BLaER1 treated with 17β-estradiol and CSF1 and Interleukin-3, amounts not matched to agents 10 nM and 100 nM (cell line): Measurements from ENCODE around the gene SRSF7.

ENCODE experiments used
- H3K27ac ChIP-seq, 11 experiments: shearing (Covaris generic); formaldehyde crosslinking; 2 replicates each; pipeline ENCODE4 v1.8.1; 2022
- H3K27me3 ChIP-seq, 11 experiments: shearing (Covaris generic); formaldehyde crosslinking; 2 replicates each; pipeline ENCODE4 v1.8.1; 2022
- H3K36me3 ChIP-seq, 11 experiments: shearing (Covaris generic); formaldehyde crosslinking; 2 replicates each; pipeline ENCODE4 v1.8.1; 2022
- H3K4me1 ChIP-seq, 10 experiments: shearing (Covaris generic); formaldehyde crosslinking; 2 replicates each; pipeline ENCODE4 v1.8.1; 2022
- H3K4me2 ChIP-seq, 11 experiments: shearing (Covaris generic); formaldehyde crosslinking; 2 replicates each; pipeline ENCODE4 v1.8.1; 2022
- H3K4me3 ChIP-seq, 10 experiments: shearing (Covaris generic); formaldehyde crosslinking; 2 replicates each; pipeline ENCODE4 v1.8.1; 2022
- H3K9ac ChIP-seq, 11 experiments: shearing (Covaris generic); formaldehyde crosslinking; 2 replicates each; pipeline ENCODE4 v1.8.1; 2022
- H3K9me3 ChIP-seq, 11 experiments: shearing (Covaris generic); formaldehyde crosslinking; replicated peaks in 1 of 11; 2 replicates each; pipeline ENCODE4 v1.8.1; 2022
- H4K20me1 ChIP-seq, 11 experiments: shearing (Covaris generic); formaldehyde crosslinking; 2 replicates each; pipeline ENCODE4 v1.8.1; 2022
- Cebpa-rat ChIP-seq, 11 experiments: shearing (Covaris generic); IDR thresholded peaks; 2 replicates each; pipeline ENCODE4 v1.8.1; 2022

Gene SRSF7

DNA sequence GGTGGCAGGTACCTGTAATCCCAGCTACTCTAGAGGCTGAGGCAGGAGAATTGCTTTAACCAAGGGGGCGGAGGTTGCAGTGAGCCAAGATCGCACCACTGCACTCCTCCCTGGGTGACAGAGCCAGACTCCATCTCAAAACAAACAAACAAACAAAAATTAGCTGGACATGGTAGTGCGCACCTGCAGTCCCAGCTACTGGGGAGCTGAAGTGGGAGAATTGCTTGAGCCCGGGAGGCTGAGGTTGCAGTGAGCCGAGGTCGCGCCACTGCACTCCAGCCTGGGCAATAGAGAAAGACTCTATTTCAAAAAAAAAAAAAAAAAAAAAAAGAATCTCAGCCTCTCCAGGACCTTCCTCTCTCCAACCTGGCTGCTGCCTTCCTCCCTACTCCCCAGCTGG is 20.1 kb downstream of the SRSF7 start:
- H3K4me3 ChIP-seq, result no peak overlapping the region
- H3K27me3 ChIP-seq, result no peaks in the 10 kb centered on the region
- no peak overlapping the region for H3K9ac ChIP-seq
- H3K9me3 ChIP-seq, result no peaks in the 10 kb centered on the region
- no peak overlapping the region for H3K27ac ChIP-seq
- no peak for TF ChIP-seq Cebpa-rat (IDR thresholded peaks at IDR 0.05)
- H4K20me1 ChIP-seq, result peaks cover 0 to 36% (median 9%) of the 10 kb centered on the region in 11 experiments; a peak in 11 of 22 replicates
- H3K4me2 ChIP-seq, result no peak overlapping the region
- H3K4me1 ChIP-seq, result peaks cover 0 to 10% (median 0%) of the 10 kb centered on the region in 10 experiments; a peak in 2 of 20 replicates
- peaks cover 26 to 77% (median 59%) of the 10 kb centered on the region in 11 experiments for H3K36me3 ChIP-seq

DNA sequence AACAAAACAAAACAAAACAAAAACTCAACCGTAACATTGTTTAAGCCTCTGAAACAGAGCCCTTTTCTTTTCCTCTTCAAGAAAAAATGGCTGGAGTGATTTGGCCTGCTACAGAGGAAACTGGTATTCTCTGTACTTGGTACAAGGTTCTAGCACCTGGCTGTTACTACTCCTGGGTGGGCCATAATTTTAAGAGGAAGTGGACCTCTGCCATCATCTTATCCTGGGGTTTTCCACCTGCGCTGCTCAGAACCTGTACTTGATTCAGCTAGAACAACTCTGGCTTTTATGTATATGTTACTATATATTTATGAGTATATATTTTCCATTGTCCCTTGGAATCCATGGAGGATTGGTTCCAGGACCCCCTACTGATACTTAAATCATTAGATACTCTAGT is 22.5 kb downstream of the SRSF7 start:
- peaks cover 0 to 1% (median 0%) of the 10 kb centered on the region in 11 experiments; a peak in 1 of 22 replicates for H3K27me3 ChIP-seq
- peaks cover 0 to 29% (median 0%) of the 10 kb centered on the region in 11 experiments; a peak in 7 of 22 replicates for H4K20me1 ChIP-seq
- H3K9me3 ChIP-seq, result no peaks in the 10 kb centered on the region
- H3K36me3 ChIP-seq, result peaks cover 19 to 55% (median 43%) of the 10 kb centered on the region in 11 experiments
- no peak for TF ChIP-seq Cebpa-rat (IDR thresholded peaks at IDR 0.05)
- H3K9ac ChIP-seq, result no peak overlapping the region
- H3K4me3 ChIP-seq, result no peak overlapping the region
- peaks cover 0 to 10% (median 0%) of the 10 kb centered on the region in 10 experiments; a peak in 3 of 20 replicates for H3K4me1 ChIP-seq
- no peak overlapping the region for H3K27ac ChIP-seq
- no peak overlapping the region for H3K4me2 ChIP-seq

DNA sequence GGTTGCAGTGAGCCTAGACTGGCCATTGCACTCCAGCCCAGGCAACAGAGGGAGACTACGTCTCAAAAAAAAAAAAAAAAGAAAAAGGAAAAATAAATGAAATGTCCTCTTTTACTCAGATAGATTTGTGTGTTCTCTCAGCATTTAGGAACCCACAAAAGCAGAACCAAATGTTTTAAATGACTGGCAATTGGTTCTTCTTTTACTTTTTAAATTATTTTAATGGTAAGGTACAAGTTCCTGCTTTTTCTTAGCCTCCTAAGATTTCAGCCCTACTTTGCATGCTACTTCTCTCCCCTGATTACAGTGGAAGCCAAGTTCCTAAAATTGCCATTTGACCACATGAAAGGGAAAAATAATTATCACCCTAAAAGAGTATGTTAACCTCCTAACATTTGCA is 23.5 kb downstream of the SRSF7 start:
- TF ChIP-seq Cebpa-rat (IDR thresholded peaks at IDR 0.05), result no peak
- Histone ChIP-seq H3K36me3 (peaks cover 11 to 45% (median 32%) of the 10 kb centered on the region in 11 experiments; a peak in 21 of 22 replicates), H3K4me3 (no peak overlapping the region), H3K4me1 (peaks cover 7 to 17% (median 10%) of the 10 kb centered on the region in 10 experiments), H3K9me3 (no peaks in the 10 kb centered on the region), H3K27ac (no peak overlapping the region), H4K20me1 (peaks cover 0 to 27% (median 0%) of the 10 kb centered on the region in 11 experiments; a peak in 8 of 22 replicates), H3K4me2 (peak overlapping the region in 2 of 11 experiments; percentile 9 to 41; a peak in 3 of 22 replicates), H3K27me3 (peaks cover 0 to 12% (median 0%) of the 10 kb centered on the region in 11 experiments; a peak in 3 of 22 replicates), H3K9ac (no peak overlapping the region)

DNA sequence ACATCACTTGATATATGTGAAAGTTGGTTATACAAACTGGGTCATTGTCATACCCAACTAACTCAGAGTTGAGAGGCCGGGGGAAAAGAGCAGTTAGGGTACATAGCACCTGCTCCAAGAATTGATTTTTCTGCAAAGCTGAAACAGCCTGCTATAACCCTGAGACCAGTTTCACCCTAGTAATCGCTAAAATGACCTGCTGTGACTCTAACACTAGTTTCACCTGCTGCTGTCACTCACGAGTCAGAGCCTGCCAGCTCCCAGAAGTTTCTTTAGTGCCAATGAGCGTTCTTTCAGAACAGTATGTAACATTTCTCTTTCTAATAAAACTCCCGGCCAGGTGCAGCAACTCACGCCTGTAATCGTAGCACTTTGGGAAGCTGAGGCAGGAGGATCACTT is 28.0 kb downstream of the SRSF7 start:
- H3K9ac ChIP-seq, result 0 out of 22 replicates have a peak overlapping the region, but pooled peaks of 2 of the 11 experiments have one; percentile 51 to 56
- peaks cover 0 to 22% (median 0%) of the 10 kb centered on the region in 11 experiments; a peak in 5 of 22 replicates for H4K20me1 ChIP-seq
- peak overlapping the region; percentile 73 to 93 (median 79) for H3K4me2 ChIP-seq
- peaks cover 0 to 17% (median 0%) of the 10 kb centered on the region in 11 experiments; a peak in 3 of 22 replicates for H3K27me3 ChIP-seq
- peaks cover 5 to 24% (median 17%) of the 10 kb centered on the region in 11 experiments; a peak in 15 of 22 replicates for H3K9me3 ChIP-seq
- H3K27ac ChIP-seq, result peak overlapping the region in 2 of 11 experiments; percentile 41 to 51; a peak in 1 of 22 replicates
- peaks cover 0 to 31% (median 15%) of the 10 kb centered on the region in 11 experiments; a peak in 11 of 22 replicates for H3K36me3 ChIP-seq
- no peak for TF ChIP-seq Cebpa-rat (IDR thresholded peaks at IDR 0.05)
- H3K4me1 ChIP-seq, result peaks cover 24 to 38% (median 34%) of the 10 kb centered on the region in 10 experiments
- H3K4me3 ChIP-seq, result no peak overlapping the region

DNA sequence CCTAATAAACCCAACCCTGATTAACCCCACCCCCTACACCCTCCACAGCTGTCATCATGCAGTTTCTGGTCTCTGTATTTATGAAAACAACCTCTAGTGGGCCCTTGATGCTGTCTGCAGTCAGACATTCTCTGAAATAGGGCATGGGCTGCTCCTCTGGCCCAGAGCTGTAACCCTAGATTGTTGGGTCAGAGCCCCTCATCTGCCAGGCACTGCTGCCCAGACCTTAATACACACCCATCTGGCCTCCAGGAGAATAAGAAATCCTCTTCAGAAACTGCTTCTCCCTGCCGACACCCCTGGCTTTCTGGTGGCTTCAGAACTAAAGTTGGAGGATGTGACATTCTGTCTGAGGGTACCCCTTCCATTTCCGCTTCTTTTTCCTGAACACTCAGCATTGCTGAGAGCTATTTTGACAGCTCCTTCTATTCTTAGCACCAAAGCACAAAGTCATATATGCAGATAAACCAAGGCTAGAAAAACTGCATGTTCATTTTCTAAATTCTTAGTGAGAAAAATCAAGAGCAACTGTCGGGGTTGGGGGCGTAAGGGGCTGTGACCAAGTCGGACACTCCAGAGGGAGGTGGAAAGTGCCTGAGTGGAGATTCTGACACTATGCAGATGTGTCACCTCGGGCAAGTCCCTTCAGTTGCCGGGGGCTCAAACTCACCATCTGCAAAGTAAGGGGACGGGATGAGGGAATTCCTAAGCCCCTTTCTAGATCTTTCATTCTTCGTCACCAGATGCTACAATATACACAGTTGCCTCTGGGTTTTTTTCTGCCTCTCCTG is 28.7 kb downstream of the SRSF7 start:
- peak overlapping the region in 5 of 11 experiments; percentile 1 to 51 (median 40); a peak in 6 of 22 replicates for H3K27ac ChIP-seq
- peaks cover 5 to 24% (median 17%) of the 10 kb centered on the region in 11 experiments; a peak in 15 of 22 replicates for H3K9me3 ChIP-seq
- H3K4me3 ChIP-seq, result peak overlapping the region in 2 of 10 experiments; percentile 12 to 34; a peak in 2 of 20 replicates
- peak overlapping the region in 8 of 11 experiments; percentile 6 to 60 (median 49); a peak in 12 of 22 replicates for H3K9ac ChIP-seq
- H4K20me1 ChIP-seq, result peaks cover 0 to 22% (median 0%) of the 10 kb centered on the region in 11 experiments; a peak in 5 of 22 replicates
- TF ChIP-seq Cebpa-rat (IDR thresholded peaks at IDR 0.05), result no peak
- H3K4me2 ChIP-seq, result peak overlapping the region; percentile 73 to 93 (median 79)
- peaks cover 0 to 36% (median 15%) of the 10 kb centered on the region in 11 experiments; a peak in 11 of 22 replicates for H3K36me3 ChIP-seq
- peaks cover 0 to 17% (median 0%) of the 10 kb centered on the region in 11 experiments; a peak in 3 of 22 replicates for H3K27me3 ChIP-seq
- peaks cover 19 to 38% (median 34%) of the 10 kb centered on the region in 10 experiments for H3K4me1 ChIP-seq

DNA sequence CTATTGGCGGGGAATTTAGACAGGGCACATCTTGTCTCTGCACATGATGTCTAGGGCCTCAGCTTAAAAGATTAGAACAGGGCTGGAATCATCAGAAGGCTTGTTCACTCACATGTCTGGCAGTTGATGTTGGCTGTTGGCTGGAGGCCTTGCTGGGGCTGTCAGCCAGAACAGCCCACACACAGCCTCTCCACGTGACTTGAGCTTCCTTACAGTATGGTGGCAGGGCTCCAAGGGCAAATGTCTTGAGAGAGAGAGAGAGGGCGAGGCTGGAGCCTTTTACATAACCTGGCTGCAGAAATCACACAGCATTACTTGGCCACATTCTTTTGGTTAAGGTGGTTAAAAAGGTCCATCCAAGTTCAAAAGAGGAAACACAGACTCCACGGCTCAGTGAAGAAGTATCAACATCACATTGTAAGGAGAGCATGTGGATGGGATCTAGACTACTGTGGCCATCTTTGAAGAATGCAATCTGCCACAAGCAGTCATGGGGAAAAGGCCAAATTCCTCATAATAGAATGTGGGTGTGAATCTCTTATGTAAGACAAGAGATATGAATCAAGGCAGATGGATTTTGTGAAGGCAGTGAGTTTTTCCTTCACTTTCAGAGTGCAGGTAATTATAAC is 30.4 kb downstream of the SRSF7 start:
- H3K27me3 ChIP-seq, result peaks cover 0 to 17% (median 0%) of the 10 kb centered on the region in 11 experiments; a peak in 3 of 22 replicates
- no peak overlapping the region for H3K9ac ChIP-seq
- peaks cover 14 to 38% (median 34%) of the 10 kb centered on the region in 10 experiments for H3K4me1 ChIP-seq
- no peak for TF ChIP-seq Cebpa-rat (IDR thresholded peaks at IDR 0.05)
- no peak overlapping the region for H3K4me3 ChIP-seq
- peaks cover 5 to 24% (median 17%) of the 10 kb centered on the region in 11 experiments; a peak in 15 of 22 replicates for H3K9me3 ChIP-seq
- peaks cover 0 to 18% (median 0%) of the 10 kb centered on the region in 11 experiments; a peak in 5 of 22 replicates for H4K20me1 ChIP-seq
- peak overlapping the region; percentile 9 to 62 (median 33); a peak in 15 of 22 replicates for H3K4me2 ChIP-seq
- peak overlapping the region in 4 of 11 experiments; percentile 4 to 38 (median 26); a peak in 3 of 22 replicates for H3K27ac ChIP-seq
- peaks cover 0 to 37% (median 17%) of the 10 kb centered on the region in 11 experiments; a peak in 12 of 22 replicates for H3K36me3 ChIP-seq

DNA sequence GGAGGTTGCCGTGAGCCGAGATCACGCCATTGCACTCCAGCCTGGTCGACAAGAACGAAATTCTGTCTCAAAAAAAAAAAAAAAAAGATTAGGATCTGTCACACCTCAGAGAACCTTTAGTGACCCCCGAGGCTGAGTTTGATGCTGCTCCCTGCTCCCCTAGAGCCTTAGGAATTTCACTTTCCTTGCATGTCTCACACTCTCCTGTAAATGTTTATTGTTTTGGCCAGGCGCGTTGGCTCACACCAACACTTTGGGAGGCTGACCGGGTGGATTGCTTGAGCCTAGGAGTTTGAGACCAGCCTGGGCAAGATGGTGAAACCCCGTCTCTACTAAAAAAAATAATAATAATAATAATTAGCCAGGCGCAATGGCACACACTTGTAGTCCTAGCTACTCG is 31.5 kb downstream of the SRSF7 start:
- H3K9ac ChIP-seq, result no peak overlapping the region
- peak overlapping the region in 2 of 11 experiments; percentile 33 to 43; a peak in 1 of 22 replicates for H3K4me2 ChIP-seq
- peaks cover 0 to 18% (median 0%) of the 10 kb centered on the region in 11 experiments; a peak in 5 of 22 replicates for H4K20me1 ChIP-seq
- TF ChIP-seq Cebpa-rat (IDR thresholded peaks at IDR 0.05), result no peak
- no peak overlapping the region for H3K27ac ChIP-seq
- peaks cover 5 to 24% (median 17%) of the 10 kb centered on the region in 11 experiments; a peak in 15 of 22 replicates for H3K9me3 ChIP-seq
- H3K36me3 ChIP-seq, result peaks cover 0 to 45% (median 22%) of the 10 kb centered on the region in 11 experiments; a peak in 12 of 22 replicates
- H3K27me3 ChIP-seq, result peaks cover 0 to 17% (median 0%) of the 10 kb centered on the region in 11 experiments; a peak in 3 of 22 replicates
- H3K4me3 ChIP-seq, result no peak overlapping the region
- H3K4me1 ChIP-seq, result peaks cover 14 to 38% (median 34%) of the 10 kb centered on the region in 10 experiments

DNA sequence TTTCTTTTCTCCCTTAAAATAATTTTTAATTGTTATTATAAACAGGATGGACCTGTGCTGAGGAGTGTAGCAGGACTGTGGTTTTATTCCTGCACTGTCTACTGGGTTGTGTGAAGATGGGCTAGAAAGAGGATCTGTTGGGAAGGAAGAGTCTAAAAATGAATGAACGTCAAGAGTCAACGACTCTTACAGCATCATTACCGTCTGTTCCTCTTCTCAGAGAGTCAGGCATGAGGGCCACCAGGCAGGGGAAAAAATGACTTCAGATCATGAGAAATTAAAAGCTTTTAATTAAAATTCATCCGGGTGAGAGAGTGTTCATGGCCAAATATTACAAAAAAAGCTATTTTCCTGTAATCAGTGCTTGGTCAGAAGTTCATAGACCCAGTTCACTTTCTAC is 32.6 kb downstream of the SRSF7 start:
- TF ChIP-seq Cebpa-rat (IDR thresholded peaks at IDR 0.05), result no peak
- H4K20me1 ChIP-seq, result peaks cover 0 to 15% (median 0%) of the 10 kb centered on the region in 11 experiments; a peak in 3 of 22 replicates
- H3K36me3 ChIP-seq, result peaks cover 0 to 45% (median 22%) of the 10 kb centered on the region in 11 experiments; a peak in 13 of 22 replicates
- H3K4me3 ChIP-seq, result no peak overlapping the region
- peaks cover 14 to 37% (median 33%) of the 10 kb centered on the region in 10 experiments for H3K4me1 ChIP-seq
- H3K9ac ChIP-seq, result no peak overlapping the region
- H3K27me3 ChIP-seq, result peaks cover 0 to 14% (median 0%) of the 10 kb centered on the region in 11 experiments; a peak in 3 of 22 replicates
- H3K4me2 ChIP-seq, result no peak overlapping the region
- H3K27ac ChIP-seq, result no peak overlapping the region
- H3K9me3 ChIP-seq, result peaks cover 5 to 24% (median 17%) of the 10 kb centered on the region in 11 experiments; a peak in 15 of 22 replicates
